GM18909 (cell line): ENCODE measurements around the gene ZNF641.
"Not testable (repeated sequence)": the region's sequence is repeated elsewhere in the genome, so short reads cannot be mapped to it uniquely, and the experiment has no call there.

Source experiments
- ATAC-seq: cut with Tn5 transposase; IDR thresholded peaks from one replicate; pipeline ENCODE4 v1.9.1; 2021; ENCODE audit warnings: mild to moderate bottlenecking; ENCODE audit not compliant: unreplicated experiment, poor library complexity

The ZNF641 gene

GRCh38 chr12:48336564-48336963 is 14.2 kb downstream of the ZNF641 start:
- no peak for ATAC-seq

- ATAC-seq = no peak
Measured at GRCh38 chr12:48336061-48336460, 14.7 kb downstream of the ZNF641 start.

GRCh38 chr12:48334808-48335207 is 15.9 kb downstream of the ZNF641 start:
- ATAC-seq = no peak

- ATAC-seq = not testable (repeated sequence)
Measured at GRCh38 chr12:48333680-48334079, 17.0 kb downstream of the ZNF641 start.

- no peak for ATAC-seq
Measured at GRCh38 chr12:48331399-48331798, 19.3 kb downstream of the ZNF641 start.

- ATAC-seq = no peak
Measured at GRCh38 chr12:48329199-48329939, 21.4 kb downstream of the ZNF641 start.

- ATAC-seq = no peak
Measured at GRCh38 chr12:48316491-48316890, 34.2 kb downstream of the ZNF641 start.

- no peak for ATAC-seq
Measured at GRCh38 chr12:48311313-48311712, 39.4 kb downstream of the ZNF641 start.

GRCh38 chr12:48307269-48307668 is 43.5 kb downstream of the ZNF641 start:
- ATAC-seq = no peak

- no peak for ATAC-seq
Measured at GRCh38 chr12:48305190-48305589, 45.5 kb downstream of the ZNF641 start.

GRCh38 chr12:48302161-48302911 is 48.4 kb downstream of the ZNF641 start:
- no peak for ATAC-seq

GRCh38 chr12:48300774-48301173 is 49.9 kb downstream of the ZNF641 start:
- no peak for ATAC-seq

- no peak for ATAC-seq
Measured at GRCh38 chr12:48296586-48297282, 54.0 kb downstream of the ZNF641 start.

GRCh38 chr12:48292040-48292439 is 58.7 kb downstream of the ZNF641 start:
- ATAC-seq = no peak

- ATAC-seq = no peak
Measured at GRCh38 chr12:48291511-48291910, 59.2 kb downstream of the ZNF641 start.

- ATAC-seq = no peak
Measured at GRCh38 chr12:48288387-48289268, 62.1 kb downstream of the ZNF641 start.
